ENCODE measurements around the gene MS4A6E.

MS4A6E gene

GRCh38 chr11:60343094-60343704 lies 16.1 kb downstream of the MS4A6E start:
- no peak for TF ChIP-seq TAF1 (IDR thresholded peaks at IDR 0.05; ENCODE audit: low read depth)
- no peak for TF ChIP-seq MAX (IDR thresholded peaks at IDR 0.05)
- no peak for TF ChIP-seq EGR1 (IDR thresholded peaks at IDR 0.05)
- TF ChIP-seq FOXM1 (IDR thresholded peaks at IDR 0.05; ENCODE audit: borderline replicate concordance, low read depth) = no peak
- TF ChIP-seq EP300 (IDR thresholded peaks at IDR 0.05; ENCODE audit: borderline replicate concordance) = no peak
- no peak for TF ChIP-seq USF1 (IDR thresholded peaks at IDR 0.05)
- no peak for TF ChIP-seq TEAD4 (IDR thresholded peaks at IDR 0.05)
- no peak for TF ChIP-seq REST (IDR thresholded peaks at IDR 0.05; ENCODE audit: low read depth)
- TF ChIP-seq ZBTB7A (IDR thresholded peaks at IDR 0.05; ENCODE audit: low read depth) = no peak
- TF ChIP-seq YY1 (IDR thresholded peaks at IDR 0.05; ENCODE audit: low read depth) = no peak

DNA sequence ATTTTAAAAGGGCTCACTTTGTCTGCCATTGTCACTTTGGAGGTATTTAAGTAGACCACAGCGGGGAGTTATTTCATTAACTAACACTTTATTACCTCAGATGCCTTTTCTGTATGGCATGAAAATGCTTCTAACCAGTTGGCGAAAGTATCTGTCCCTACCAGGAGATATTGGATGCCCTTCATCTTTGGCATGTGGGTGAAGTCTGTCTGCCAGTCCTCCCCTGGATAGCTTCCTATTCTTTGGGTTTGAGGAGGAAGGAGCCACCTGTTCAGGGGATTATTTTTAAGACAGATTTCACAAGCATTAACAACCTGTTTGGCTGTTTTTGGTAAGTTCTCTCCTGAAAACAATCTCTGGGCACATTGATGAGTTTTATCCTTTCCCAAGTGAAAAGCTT lies 17.1 kb downstream of the MS4A6E start:
- TF ChIP-seq EGR1 (IDR thresholded peaks at IDR 0.05) (no peak), CEBPB (IDR thresholded peaks at IDR 0.05) (no peak), CREB1 (IDR thresholded peaks at IDR 0.05; ENCODE audit: low read depth) (no peak), TEAD4 (IDR thresholded peaks at IDR 0.05) (no peak), FOXM1 (IDR thresholded peaks at IDR 0.05; ENCODE audit: borderline replicate concordance, low read depth) (no peak), REST (IDR thresholded peaks at IDR 0.05; ENCODE audit: low read depth) (no peak), EP300 (IDR thresholded peaks at IDR 0.05; ENCODE audit: borderline replicate concordance) (no peak), USF1 (IDR thresholded peaks at IDR 0.05) (no peak), RAD21 (IDR thresholded peaks at IDR 0.05; ENCODE audit: low read depth) (no peak), ZBTB7A (IDR thresholded peaks at IDR 0.05; ENCODE audit: low read depth) (no peak), NFIC (IDR thresholded peaks at IDR 0.05) (no peak), MAX (IDR thresholded peaks at IDR 0.05) (no peak), TCF12 (IDR thresholded peaks at IDR 0.05; ENCODE audit: low read depth) (no peak), YY1 (IDR thresholded peaks at IDR 0.05; ENCODE audit: low read depth) (no peak), TAF1 (IDR thresholded peaks at IDR 0.05; ENCODE audit: low read depth) (no peak)

DNA sequence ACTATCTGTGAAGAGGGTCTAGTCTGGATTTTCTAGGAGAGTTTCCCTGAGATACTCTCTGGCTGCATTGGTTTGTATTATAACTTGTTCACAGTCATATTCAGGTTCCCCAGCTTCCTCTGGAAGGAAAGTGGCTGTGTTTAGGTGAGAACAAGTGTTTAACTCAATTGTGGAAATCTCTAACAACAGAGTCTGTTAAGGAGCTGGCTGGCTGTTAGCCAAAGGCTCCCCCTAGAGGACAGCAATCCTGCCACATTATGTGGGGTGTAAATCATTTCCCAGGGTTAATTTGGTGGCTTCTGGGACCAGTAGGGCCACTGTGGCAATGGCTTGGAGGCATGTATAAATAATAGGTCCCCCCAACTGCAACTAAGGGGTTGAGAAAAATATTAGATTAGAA lies 18.4 kb downstream of the MS4A6E start:
- TF ChIP-seq NFIC (IDR thresholded peaks at IDR 0.05) (peak; percentile 56; the same call in 1 of the 2 replicates), USF1 (IDR thresholded peaks at IDR 0.05) (no peak), MAX (IDR thresholded peaks at IDR 0.05) (no peak)

- TF ChIP-seq EP300 (IDR thresholded peaks at IDR 0.05; ENCODE audit: borderline replicate concordance) (no peak), USF1 (IDR thresholded peaks at IDR 0.05) (no peak), TEAD4 (IDR thresholded peaks at IDR 0.05) (no peak), REST (IDR thresholded peaks at IDR 0.05; ENCODE audit: low read depth) (no peak), RAD21 (IDR thresholded peaks at IDR 0.05; ENCODE audit: low read depth) (no peak), ZBTB7A (IDR thresholded peaks at IDR 0.05; ENCODE audit: low read depth) (no peak)
These were observed 20.2 kb downstream of the MS4A6E start for GRCh38 chr11:60347084-60347797.

Measured in Ishikawa (cell line).